Left lung (tissue), 10 donors: ENCODE measurements around the gene SLC6A3. TPM values are rescaled to one million over a fixed set of nuclear protein-coding genes. Genes with fewer than 3 reads are reported as not detected.

Source experiments
- ATAC-seq: fragments of 200-7000 bp; cut with Tn5 transposase; one replicate; pipeline ENCODE4 v1.9.1; 2020; ENCODE audit warnings: moderate library complexity
- DNase-seq, 4 donors: peaks; one replicate each; pipeline ENCODE4 v3.0.0-alpha.2; 2013 to 2020
- H3K27ac ChIP-seq, 2 donors: fragments of 200-600 bp; sonication (generic) in 1 of 2; one replicate each; pipeline versions ENCODE4 v1.5.0 to v1.8.0; 2020 to 2021
- H3K27me3 ChIP-seq, 2 donors: fragments of 200-600 bp; sonication (generic) in 1 of 2; one replicate each; pipeline versions ENCODE4 v1.5.0 to v1.8.0; 2020 to 2021
- H3K36me3 ChIP-seq, 2 donors: fragments of 200-600 bp; sonication (generic) in 1 of 2; one replicate each; pipeline versions ENCODE4 v1.5.0 to v1.8.0; 2020 to 2021
- H3K4me1 ChIP-seq, 2 donors: fragments of 200-600 bp; one replicate each; pipeline ENCODE4 v1.8.0; 2021
- H3K4me3 ChIP-seq, 2 donors: fragments of 200-600 bp; sonication (generic) in 1 of 2; one replicate each; pipeline versions ENCODE4 v1.5.0 to v1.8.0; 2020 to 2021; ENCODE audit warnings: mild to moderate bottlenecking in 1 of 2
- H3K9me3 ChIP-seq, 2 donors: fragments of 200-600 bp; sonication (generic) in 1 of 2; one replicate each; pipeline versions ENCODE4 v1.5.0 to v1.8.0; 2020 to 2021
- CTCF ChIP-seq, 2 donors: fragments of 200-600 bp; sonication (generic) in 1 of 2; IDR thresholded peaks; one replicate each; pipeline versions ENCODE4 v1.5.0 to v1.8.0; 2021; ENCODE audit warnings: antibody characterized with exemption in 2 of 2
- intact Hi-C, 2 donors: fragments of 100-400 bp; cut with DNase I; formaldehyde crosslinking; loops; one replicate each; pipeline versions ENCODE4 v1.11.2 to v1.14.2; 2022
- polyA plus RNA-seq, 6 donors: library from polyadenylated mRNA; unstranded; fragments of 120-200 nt; gene quantifications; one replicate each; pipeline ENCODE4 v1.2.1, GENCODE V29; 2013; ENCODE audit not compliant: insufficient read length in 6 of 6
- total RNA-seq, 2 donors: library from RNA; stranded (reverse); fragmentation: NEBNext Ultra II Directional; extraction: Animal tissue kit (Norgen Biotek cat#: 25700); gene quantifications; one replicate each; pipeline ENCODE4 v1.2.1, GENCODE V29; 2021
- donor health status: DM: no; HTN: yes; CAD: no.
- donor health status: DM: no; HTN: no; CAD: no.

The SLC6A3 gene
- total and polyA plus RNA-seq, 8 donors = 0.10 to 4.5 (median 2.8) TPM

- Histone ChIP-seq H3K4me1 (no peaks in the 10 kb centered on the region), H3K36me3 (no peaks in the 10 kb centered on the region), H3K9me3 (no peaks in the 10 kb centered on the region), H3K4me3 (no peak overlapping the region), H3K27me3 (peaks cover 0 to 58% of the 10 kb centered on the region in 2 donors), H3K27ac (no peak overlapping the region)
- intact Hi-C loops = no loop called here
- DNase-seq (peak in 1 of 4 donors; percentile 66), ATAC-seq (no peak)
- TF ChIP-seq CTCF (IDR thresholded peaks at IDR 0.05) = no peak
Observed at GRCh38 chr5:1412163-1412562, 33.1 kb downstream of the SLC6A3 start.

GRCh38 chr5:1411099-1411498 lies 34.1 kb downstream of the SLC6A3 start:
- no peak overlapping the region for H3K27ac ChIP-seq
- H3K27me3 ChIP-seq = peaks cover 0 to 63% of the 10 kb centered on the region in 2 donors
- H3K4me1 ChIP-seq = no peaks in the 10 kb centered on the region
- H3K36me3 ChIP-seq = no peaks in the 10 kb centered on the region
- H3K9me3 ChIP-seq = no peaks in the 10 kb centered on the region
- intact Hi-C loops = no loop called here
- TF ChIP-seq CTCF (IDR thresholded peaks at IDR 0.05) = no peak
- DNase-seq = peak in 1 of 4 donors; percentile 63
- ATAC-seq = no peak
- no peak overlapping the region for H3K4me3 ChIP-seq

GRCh38 chr5:1410156-1411014 lies 34.9 kb downstream of the SLC6A3 start:
- TF ChIP-seq CTCF (IDR thresholded peaks at IDR 0.05) = no peak
- intact Hi-C loops = no loop called here
- H3K9me3 ChIP-seq = no peaks in the 10 kb centered on the region

GRCh38 chr5:1409381-1410110 lies 35.7 kb downstream of the SLC6A3 start:
- TF ChIP-seq CTCF (IDR thresholded peaks at IDR 0.05) = no peak
- DNase-seq = peak in 3 of 4 donors; percentile 17 to 69 (median 41)

More at GRCh38 chr5:1410156-1411014, 34.9 kb downstream of the SLC6A3 start:
- Histone ChIP-seq H3K4me1 (no peaks in the 10 kb centered on the region), H3K27me3 (peaks cover 0 to 68% of the 10 kb centered on the region in 2 donors), H3K27ac (no peak overlapping the region), H3K4me3 (no peak overlapping the region), H3K36me3 (no peaks in the 10 kb centered on the region)
- DNase-seq (peak in 1 of 4 donors; percentile 43), ATAC-seq (no peak)

More at GRCh38 chr5:1409381-1410110, 35.7 kb downstream of the SLC6A3 start:
- ATAC-seq = peak; percentile 51
- H3K9me3 ChIP-seq = no peaks in the 10 kb centered on the region
- H3K27me3 ChIP-seq = peaks cover 0 to 70% of the 10 kb centered on the region in 2 donors
- intact Hi-C loops = no loop called here
- no peak overlapping the region for H3K27ac ChIP-seq
- H3K4me1 ChIP-seq = no peaks in the 10 kb centered on the region
- no peaks in the 10 kb centered on the region for H3K36me3 ChIP-seq
- no peak overlapping the region for H3K4me3 ChIP-seq
